ENCODE measurements around the gene APOC3. TPM values are rescaled to one million over a fixed set of nuclear protein-coding genes. Genes with fewer than 3 reads are reported as not detected.

Gene APOC3
- total RNA-seq, 2 experiments from 2014 or later = not detected

GRCh38 chr11:116864531-116864930 is 34.8 kb downstream of the APOC3 start:
- Mint-ChIP-seq H3K4me3 (no peak overlapping the region), H3K27ac (no peak overlapping the region), H3K9me3 (ENCODE audit: low read depth) (no peaks in the 10 kb centered on the region), H3K4me1 (peaks cover 6% of the 10 kb centered on the region), H3K36me3 (peaks cover 39% of the 10 kb centered on the region), H3K27me3 (no peaks in the 10 kb centered on the region)
- DNase-seq = no peak
- CTCF ChIA-PET = interaction anchor here (0.9 to 1.4 kb wide), 2 partner anchors 16 to 23 kb away, joined by 3 to 4 read pairs; no protein-coding TSS in a partner anchor
- ATAC-seq = no peak

- Mint-ChIP-seq H3K4me1 (peaks cover 17% of the 10 kb centered on the region), H3K4me3 (no peak overlapping the region)
- no peak for ATAC-seq
Measured at GRCh38 chr11:116865696-116866095, 36.0 kb downstream of the APOC3 start.

DNA sequence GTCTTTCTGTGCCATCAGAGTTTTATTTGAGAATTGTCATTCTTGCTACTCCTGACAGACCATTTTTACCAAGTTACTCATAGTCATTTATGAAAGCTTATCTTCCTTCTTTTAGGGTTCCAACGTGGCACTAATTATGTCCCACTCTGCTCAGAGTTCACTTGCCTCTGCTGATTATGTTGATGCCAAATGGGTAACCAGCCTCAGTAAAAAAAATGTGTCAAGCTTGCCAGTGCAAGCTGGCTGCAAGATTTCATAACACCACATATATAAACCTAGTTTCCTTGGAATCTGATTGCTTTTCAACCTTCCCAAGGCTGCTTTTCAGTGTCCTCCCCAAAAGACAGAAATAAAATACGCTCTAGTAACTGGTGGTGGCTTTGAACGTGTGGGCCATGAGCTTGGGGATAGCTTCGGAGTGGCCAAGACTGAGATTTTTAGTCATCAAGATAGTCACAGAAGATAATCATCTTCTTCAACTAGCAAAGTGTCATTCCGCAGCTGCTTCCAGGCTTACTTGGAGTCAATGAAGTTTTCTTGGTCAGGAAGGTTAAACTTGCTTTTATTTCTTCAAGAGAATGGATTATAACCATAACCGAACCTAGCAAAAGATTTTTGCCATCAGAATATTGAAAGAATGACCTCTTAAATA is 37.2 kb downstream of the APOC3 start:
- Mint-ChIP-seq H3K36me3 (peaks cover 41% of the 10 kb centered on the region), H3K27me3 (no peaks in the 10 kb centered on the region)

More at GRCh38 chr11:116865696-116866095, 36.0 kb downstream of the APOC3 start:
- H3K36me3 Mint-ChIP-seq = peaks cover 43% of the 10 kb centered on the region
- H3K9me3 Mint-ChIP-seq (ENCODE audit: low read depth) = no peaks in the 10 kb centered on the region
- CTCF ChIA-PET = interaction anchor here (0.9 to 1.4 kb wide), 3 partner anchors 11 to 240 kb away, joined by 3 to 4 read pairs (median 3); no protein-coding TSS in a partner anchor
- DNase-seq = no peak
- H3K27ac Mint-ChIP-seq = no peak overlapping the region
- no peaks in the 10 kb centered on the region for H3K27me3 Mint-ChIP-seq

DNA sequence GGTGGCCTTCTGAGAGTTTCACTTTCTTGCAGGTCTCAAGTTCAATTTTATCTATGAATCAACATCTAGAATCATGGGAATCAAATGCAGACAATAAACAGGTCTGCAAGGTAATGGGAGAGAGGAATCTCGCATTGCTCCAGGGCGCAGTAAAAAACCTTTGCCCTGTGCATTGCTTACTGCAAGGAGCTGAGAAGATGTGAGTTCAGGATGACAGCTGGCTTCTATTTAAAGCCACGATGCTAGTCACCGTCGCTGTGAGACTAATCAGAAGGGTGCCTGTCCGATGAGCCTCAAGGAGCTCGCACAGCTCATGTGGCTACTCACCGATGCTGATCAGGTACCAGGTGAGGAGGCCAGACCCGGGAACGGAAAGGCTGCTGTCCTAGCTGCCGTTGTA is 37.9 kb downstream of the APOC3 start:
- ATAC-seq (no peak), DNase-seq (no peak)
- Mint-ChIP-seq H3K36me3 (peaks cover 39% of the 10 kb centered on the region), H3K27ac (no peak overlapping the region), H3K27me3 (no peaks in the 10 kb centered on the region), H3K9me3 (ENCODE audit: low read depth) (no peaks in the 10 kb centered on the region), H3K4me3 (no peak overlapping the region), H3K4me1 (peaks cover 22% of the 10 kb centered on the region)
- CTCF ChIA-PET = interaction anchor here (1.2 to 2.0 kb wide), 5 partner anchors 11 to 238 kb away, joined by 3 to 10 read pairs (median 5); no protein-coding TSS in a partner anchor

More for the DNA sequence above, 37.2 kb downstream of the APOC3 start:
- ATAC-seq = no peak
- Mint-ChIP-seq H3K27ac (no peak overlapping the region), H3K4me3 (no peak overlapping the region), H3K4me1 (peaks cover 23% of the 10 kb centered on the region), H3K9me3 (ENCODE audit: low read depth) (no peaks in the 10 kb centered on the region)
- CTCF ChIA-PET = interaction anchor here (1.2 to 2.0 kb wide), 5 partner anchors 10 to 239 kb away, joined by 3 to 10 read pairs (median 5); no protein-coding TSS in a partner anchor
- no peak for DNase-seq

GRCh38 chr11:116868066-116868465 is 38.4 kb downstream of the APOC3 start:
- no peaks in the 10 kb centered on the region for H3K9me3 Mint-ChIP-seq (ENCODE audit: low read depth)
- CTCF ChIA-PET = interaction anchor here (1.2 to 2.0 kb wide), 5 partner anchors 11 to 238 kb away, joined by 3 to 10 read pairs (median 5); no protein-coding TSS in a partner anchor
- H3K36me3 Mint-ChIP-seq = peaks cover 42% of the 10 kb centered on the region
- H3K4me1 Mint-ChIP-seq = peaks cover 22% of the 10 kb centered on the region
- no peak for ATAC-seq
- H3K27me3 Mint-ChIP-seq = no peaks in the 10 kb centered on the region
- DNase-seq = no peak
- no peak overlapping the region for H3K4me3 Mint-ChIP-seq
- H3K27ac Mint-ChIP-seq = no peak overlapping the region

DNA sequence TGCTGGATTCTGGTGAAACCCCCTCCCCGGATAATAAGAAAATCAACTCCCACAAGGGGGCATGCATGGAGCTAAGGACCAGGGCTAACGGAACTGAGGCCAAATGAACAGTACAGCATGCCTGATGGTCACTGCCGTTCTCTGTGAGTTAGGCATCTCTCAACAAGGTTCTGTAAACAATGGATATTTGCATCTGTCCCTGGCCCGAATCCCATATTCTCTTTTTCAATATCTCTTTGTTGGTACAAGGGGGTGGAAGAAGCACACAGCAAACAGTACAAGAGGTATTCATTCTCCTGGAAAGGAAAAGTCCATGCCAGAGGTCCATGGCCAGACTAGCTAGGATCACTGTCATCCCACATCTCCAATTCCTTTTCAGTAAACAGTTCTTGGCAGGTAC is 39.9 kb downstream of the APOC3 start:
- Mint-ChIP-seq H3K4me1 (peaks cover 22% of the 10 kb centered on the region), H3K36me3 (peaks cover 46% of the 10 kb centered on the region), H3K27ac (no peak overlapping the region), H3K27me3 (no peaks in the 10 kb centered on the region), H3K4me3 (no peak overlapping the region), H3K9me3 (ENCODE audit: low read depth) (no peaks in the 10 kb centered on the region)
- CTCF ChIA-PET = interaction anchor here (1.1 to 1.3 kb wide), 2 partner anchors 33 to 236 kb away, joined by 3 read pairs; no protein-coding TSS in a partner anchor
- DNase-seq (no peak), ATAC-seq (no peak)

DNA sequence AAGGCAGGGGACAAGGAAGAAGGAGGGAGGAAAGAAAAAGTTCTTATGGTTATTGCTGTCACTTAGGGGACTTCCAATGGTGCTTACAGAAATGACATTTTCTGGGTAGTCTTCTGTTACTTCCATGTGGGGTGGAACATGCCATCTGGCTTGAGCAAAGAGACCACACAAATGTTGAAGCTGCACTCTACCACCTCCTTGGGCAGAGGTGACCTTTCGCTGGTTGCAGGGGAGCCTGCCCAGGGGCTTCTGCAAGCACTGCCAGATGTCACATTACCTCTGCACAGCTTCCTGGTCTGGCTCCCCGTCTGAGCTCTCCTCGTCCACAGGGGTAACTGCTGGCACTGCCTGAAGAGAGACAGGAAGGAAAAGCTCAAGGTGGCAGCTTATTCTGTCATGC is 40.3 kb downstream of the APOC3 start:
- no peak for ATAC-seq
- CTCF ChIA-PET = interaction anchor here (1.1 to 1.3 kb wide), 2 partner anchors 34 to 236 kb away, joined by 3 read pairs; no protein-coding TSS in a partner anchor

GRCh38 chr11:116871248-116871647 is 41.5 kb downstream of the APOC3 start:
- Mint-ChIP-seq H3K36me3 (peaks cover 45% of the 10 kb centered on the region), H3K4me1 (peaks cover 22% of the 10 kb centered on the region), H3K9me3 (ENCODE audit: low read depth) (no peaks in the 10 kb centered on the region)

More for the DNA sequence above, 40.3 kb downstream of the APOC3 start:
- Mint-ChIP-seq H3K36me3 (peaks cover 48% of the 10 kb centered on the region), H3K9me3 (ENCODE audit: low read depth) (no peaks in the 10 kb centered on the region), H3K4me1 (peaks cover 22% of the 10 kb centered on the region), H3K27ac (no peak overlapping the region), H3K4me3 (no peak overlapping the region), H3K27me3 (no peaks in the 10 kb centered on the region)
- DNase-seq = no peak

GRCh38 chr11:116873381-116873780 is 43.7 kb downstream of the APOC3 start:
- no peaks in the 10 kb centered on the region for H3K9me3 Mint-ChIP-seq (ENCODE audit: low read depth)
- H3K27ac Mint-ChIP-seq = no peak overlapping the region
- H3K27me3 Mint-ChIP-seq = no peaks in the 10 kb centered on the region
- ATAC-seq (no peak), DNase-seq (no peak)
- CTCF ChIA-PET = no interaction called here
- peaks cover 22% of the 10 kb centered on the region for H3K4me1 Mint-ChIP-seq
- no peak overlapping the region for H3K4me3 Mint-ChIP-seq
- peaks cover 32% of the 10 kb centered on the region for H3K36me3 Mint-ChIP-seq

More at GRCh38 chr11:116871248-116871647, 41.5 kb downstream of the APOC3 start:
- no peak for DNase-seq
- Mint-ChIP-seq H3K27ac (peak overlapping the region; percentile 57), H3K27me3 (no peaks in the 10 kb centered on the region), H3K4me3 (no peak overlapping the region)
- CTCF ChIA-PET = no interaction called here
- ATAC-seq = no peak

DNA sequence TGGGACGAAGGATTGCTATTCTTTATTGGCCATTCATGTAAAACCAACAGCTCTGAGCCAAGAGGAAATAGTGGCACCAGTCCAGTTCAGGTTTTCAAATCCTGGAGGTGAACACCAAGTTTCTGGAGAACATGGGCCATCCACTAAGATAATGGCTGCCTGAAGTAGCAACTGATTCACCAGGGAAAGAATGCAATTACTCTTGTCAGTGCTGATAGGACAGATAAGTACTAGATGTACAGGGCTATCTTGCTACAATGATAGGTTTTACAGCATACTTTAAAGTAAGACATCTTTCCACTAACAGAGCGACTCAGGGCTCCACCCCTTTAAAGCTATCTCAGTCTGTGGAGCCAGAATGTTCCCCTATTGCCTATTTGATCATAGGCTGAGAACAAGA is 44.5 kb downstream of the APOC3 start:
- Mint-ChIP-seq H3K27me3 (no peaks in the 10 kb centered on the region), H3K36me3 (peaks cover 29% of the 10 kb centered on the region), H3K9me3 (ENCODE audit: low read depth) (no peaks in the 10 kb centered on the region), H3K4me3 (no peak overlapping the region), H3K27ac (no peak overlapping the region), H3K4me1 (peaks cover 22% of the 10 kb centered on the region)
- CTCF ChIA-PET = no interaction called here
- no peak for DNase-seq
- ATAC-seq = no peak

DNA sequence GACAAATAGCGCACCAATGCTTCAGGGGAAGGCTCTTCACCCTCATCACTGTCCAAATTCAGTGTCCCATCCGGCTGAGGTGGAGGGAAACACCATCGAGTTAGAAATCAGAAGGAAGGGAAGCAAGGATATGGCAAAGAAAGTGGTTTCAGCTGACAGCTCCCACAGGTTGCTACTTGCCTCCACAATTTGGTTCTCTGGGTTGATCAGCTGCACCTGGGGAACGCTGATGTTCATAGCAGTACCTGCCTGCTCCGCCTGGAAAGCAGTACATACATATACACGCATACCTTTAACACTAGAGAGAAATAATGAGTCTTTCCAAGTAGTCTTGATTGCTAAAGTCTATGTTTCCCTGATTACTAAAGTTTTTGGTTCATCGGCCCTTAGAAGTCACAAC is 45.5 kb downstream of the APOC3 start:
- DNase-seq = no peak

GRCh38 chr11:116876656-116877055 is 46.9 kb downstream of the APOC3 start:
- Mint-ChIP-seq H3K4me3 (no peak overlapping the region), H3K27me3 (no peaks in the 10 kb centered on the region), H3K4me1 (peaks cover 5% of the 10 kb centered on the region), H3K36me3 (peaks cover 16% of the 10 kb centered on the region), H3K9me3 (ENCODE audit: low read depth) (no peaks in the 10 kb centered on the region), H3K27ac (no peak overlapping the region)
- CTCF ChIA-PET = interaction anchor here (0.8 to 1.3 kb wide), 3 partner anchors 11 to 230 kb away, joined by 3 read pairs; no protein-coding TSS in a partner anchor
- ATAC-seq (no peak), DNase-seq (no peak)

More for the DNA sequence above, 45.5 kb downstream of the APOC3 start:
- no peaks in the 10 kb centered on the region for H3K27me3 Mint-ChIP-seq
- CTCF ChIA-PET = no interaction called here
- H3K4me3 Mint-ChIP-seq = no peak overlapping the region
- peaks cover 23% of the 10 kb centered on the region for H3K36me3 Mint-ChIP-seq
- H3K27ac Mint-ChIP-seq = no peak overlapping the region
- no peaks in the 10 kb centered on the region for H3K9me3 Mint-ChIP-seq (ENCODE audit: low read depth)
- H3K4me1 Mint-ChIP-seq = peaks cover 17% of the 10 kb centered on the region
- no peak for ATAC-seq

DNA sequence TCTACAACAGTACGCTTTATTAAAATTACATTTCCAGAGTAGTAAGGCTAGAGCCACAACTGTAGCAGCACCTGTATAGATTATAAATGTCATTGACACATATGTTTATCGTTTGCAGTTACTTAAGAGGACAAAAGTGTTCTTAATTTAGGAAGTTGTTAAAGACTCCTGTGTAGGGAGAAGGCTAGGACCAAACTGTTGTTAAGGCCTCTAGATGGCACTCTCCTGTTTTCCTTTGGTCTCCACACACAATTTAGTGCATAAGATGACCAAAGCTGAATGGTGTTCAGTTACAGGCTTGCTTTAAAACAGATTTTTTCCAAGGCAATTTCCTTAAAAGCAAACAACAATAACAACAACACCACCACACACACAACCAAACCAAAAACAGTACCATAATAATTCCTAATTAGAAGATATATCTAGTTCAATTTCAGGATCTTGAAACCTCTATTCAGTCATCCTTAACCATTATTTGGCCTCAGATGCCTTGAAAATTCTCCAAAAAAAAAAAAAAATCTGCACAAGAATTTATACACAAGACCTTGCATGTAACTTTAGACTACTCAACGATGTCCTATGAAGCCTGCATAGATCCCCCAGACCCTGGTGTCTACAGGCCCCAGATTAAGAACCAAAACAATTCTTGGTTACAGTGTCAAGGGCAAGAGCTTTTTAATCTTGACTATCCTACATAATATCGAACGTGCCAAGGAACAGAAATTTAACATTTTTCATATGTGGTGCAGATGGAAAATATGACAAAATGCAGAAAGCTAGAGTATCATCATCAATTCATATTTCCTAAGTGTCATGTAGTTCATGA is 50.3 kb downstream of the APOC3 start:
- DNase-seq = no peak
- ATAC-seq = peak; percentile 86
- Mint-ChIP-seq H3K27ac (no peak overlapping the region), H3K9me3 (ENCODE audit: low read depth) (no peaks in the 10 kb centered on the region), H3K27me3 (no peaks in the 10 kb centered on the region), H3K36me3 (peaks cover 5% of the 10 kb centered on the region), H3K4me3 (no peak overlapping the region), H3K4me1 (peaks cover 9% of the 10 kb centered on the region)
- CTCF ChIA-PET = interaction anchor here (0.5 to 5.2 kb wide), 25 partner anchors 8 to 347 kb away, joined by 3 to 49 read pairs (median 4); partner anchors contain the start of genes APOA5 and SIK3
